HCT116 (cell line): Measurements from ENCODE around the gene PEF1. TPM values are rescaled to one million over a fixed set of nuclear protein-coding genes. Genes with fewer than 3 reads are reported as not detected.

Experiments
- ATAC-seq: fragments of 200-7000 bp; cut with Tn5 transposase; 2 replicates; pipeline ENCODE4 v1.9.1; 2020; ENCODE audit warnings: mild to moderate bottlenecking, moderate library complexity
- BruUV-seq: library from RNA; stranded (reverse); fragments of 400-500 nt; replicated peaks from 2 replicates; lab custom pipeline; 2021; lab: Mats Ljungman, UMichigan
- CTCF ChIA-PET: fragments of 300-600 bp; sonication (Branson Sonifier 250); formaldehyde crosslinking; loops from one replicate; lab custom pipeline; 2021; ENCODE audit warnings: antibody characterized with exemption; lab: Charles Lee
- POLR2A ChIA-PET: fragments of 300-600, 350-600 bp; sonication (Branson Sonifier 250); formaldehyde crosslinking; loops from one replicate; lab custom pipeline; 2021; ENCODE audit warnings: antibody characterized with exemption; lab: Charles Lee
- RAD21 ChIA-PET, 2 experiments: fragments of 300-600 bp; sonication (Branson Sonifier 250); formaldehyde crosslinking; loops; one replicate each; lab custom pipeline; 2023; ENCODE audit warnings: low total read pairs in 2 of 2; ENCODE audit not compliant: uncharacterized antibody in 2 of 2, unreplicated experiment in 2 of 2, low non-redundant PET in 1 of 2; lab: Charles Lee
- DNase-seq: peaks from one replicate; pipeline ENCODE4 v3.0.0-alpha.2; 2010; ENCODE audit warnings: low read depth, low spot score
- H2AFZ ChIP-seq: fragments of 200-600 bp; shearing (Covaris generic), sonication (generic); 2 replicates; pipeline ENCODE4 v1.6.1; 2017; ENCODE audit warnings: low read depth, mixed run types, mixed read lengths, antibody characterized with exemption, low read length; ENCODE audit not compliant: poor library complexity, severe bottlenecking
- H3K27ac ChIP-seq: 2 replicates; pipeline ENCODE4 v1.5.1; 2012; ENCODE audit warnings: low read depth, low read length
- H3K27me3 ChIP-seq: fragments of 200-600 bp; sonication (generic); 2 replicates; pipeline ENCODE4 v1.6.1; 2016; ENCODE audit warnings: mixed run types, low read length, mixed read lengths; ENCODE audit not compliant: insufficient read depth
- H3K36me3 ChIP-seq, 2 experiments: fragments of 200-500 bp in 1 of 2; fragments of 200-600 bp in 1 of 2; sonication (Bioruptor generic) in 1 of 2; sonication (generic) in 1 of 2; 2 replicates each; pipeline versions ENCODE4 v1.5.1 to v1.6.1; 2014 to 2016; ENCODE audit warnings: low read length in 2 of 2, inconsistent platforms in 1 of 2, mixed read lengths in 1 of 2, mixed run types in 1 of 2; ENCODE audit not compliant: insufficient read depth in 2 of 2, control insufficient read depth in 1 of 2
- H3K4me1 ChIP-seq, 2 experiments: fragments of 200-600 bp in 1 of 2; sonication (generic) in 1 of 2; 2 replicates each; pipeline versions ENCODE4 v1.5.1 to v1.6.1; 2012 to 2017; ENCODE audit warnings: low read length in 2 of 2, inconsistent platforms in 1 of 2, mild to moderate bottlenecking in 1 of 2, mixed read lengths in 1 of 2, mixed run types in 1 of 2, moderate library complexity in 1 of 2; ENCODE audit not compliant: insufficient read depth in 2 of 2, control insufficient read depth in 1 of 2
- H3K4me2 ChIP-seq: fragments of 200-600 bp; sonication (generic); 2 replicates; pipeline ENCODE4 v1.6.1; 2017; ENCODE audit warnings: mixed run types, low read length, mixed read lengths
- H3K4me3 ChIP-seq, 2 experiments: fragments of 200-600 bp in 1 of 2; sonication (generic) in 1 of 2; replicated peaks in 1 of 2; 2 replicates each; pipeline ENCODE4 v1.5.1; 2011 to 2016; ENCODE audit warnings: low read length in 2 of 2, control low read depth in 1 of 2, low read depth in 1 of 2, mild to moderate bottlenecking in 1 of 2, mixed read lengths in 1 of 2, mixed run types in 1 of 2
- H3K79me2 ChIP-seq: fragments of 200-600 bp; sonication (generic); 2 replicates; pipeline ENCODE4 v1.6.1; 2017; ENCODE audit warnings: mild to moderate bottlenecking, mixed run types, low read length, moderate library complexity, mixed read lengths; ENCODE audit not compliant: insufficient read depth
- H3K9ac ChIP-seq: fragments of 200-600 bp; sonication (generic); 2 replicates; pipeline ENCODE4 v1.6.1; 2016; ENCODE audit warnings: low read length, mixed read lengths
- H3K9me2 ChIP-seq: fragments of 200-600 bp; sonication (generic), shearing (Covaris generic); 2 replicates; pipeline ENCODE4 v1.6.1; 2017; ENCODE audit warnings: mixed run types, mild to moderate bottlenecking, moderate library complexity; ENCODE audit not compliant: insufficient read depth
- H3K9me3 ChIP-seq, 2 experiments: fragments of 200-500 bp in 1 of 2; fragments of 200-600 bp in 1 of 2; sonication (Bioruptor generic) in 1 of 2; sonication (generic) in 1 of 2; 2 replicates each; pipeline ENCODE4 v1.6.1; 2014 to 2017; ENCODE audit warnings: low read length in 2 of 2, mixed read lengths in 2 of 2, inconsistent platforms in 1 of 2, low read depth in 1 of 2, mild to moderate bottlenecking in 1 of 2, mixed run types in 1 of 2, moderate library complexity in 1 of 2; ENCODE audit not compliant: control insufficient read depth in 1 of 2, insufficient read depth in 1 of 2
- H4K20me1 ChIP-seq: fragments of 200-600 bp; sonication (generic), shearing (Covaris generic); 2 replicates; pipeline ENCODE4 v1.6.1; 2017; ENCODE audit warnings: mixed run types, mild to moderate bottlenecking, moderate library complexity; ENCODE audit not compliant: insufficient read depth
- ATF3 ChIP-seq: IDR thresholded peaks from 2 replicates; pipeline ENCODE4 v1.6.1; 2012
- CEBPB ChIP-seq: IDR thresholded peaks from 2 replicates; pipeline ENCODE4 v1.6.1; 2012; ENCODE audit warnings: low read depth
- CTCF ChIP-seq, 3 experiments: fragments of 200-600 bp in 1 of 3; sonication (generic) in 1 of 3; IDR thresholded peaks in 2 of 3; conservative IDR thresholded peaks in 1 of 3; 2 replicates each; pipeline ENCODE4 v1.5.1; 2012 to 2017; ENCODE audit warnings: low read depth in 2 of 3, low read length in 2 of 3, antibody characterized with exemption in 1 of 3, borderline replicate concordance in 1 of 3, control low read depth in 1 of 3, mild to moderate bottlenecking in 1 of 3, mixed read lengths in 1 of 3, mixed run types in 1 of 3, moderate library complexity in 1 of 3; ENCODE audit not compliant: insufficient read depth in 1 of 3
- EGR1 ChIP-seq: IDR thresholded peaks from 2 replicates; pipeline ENCODE4 v1.6.1; 2012; ENCODE audit warnings: low read depth
- ELF1 ChIP-seq: IDR thresholded peaks from 2 replicates; pipeline ENCODE4 v1.6.1; 2012; ENCODE audit warnings: low read depth, borderline replicate concordance
- EZH2 ChIP-seq: fragments of 200-600 bp; sonication (generic); IDR thresholded peaks from 2 replicates; pipeline ENCODE4 v1.6.1; 2017; ENCODE audit warnings: antibody characterized with exemption, mixed run types
- EZH2phosphoT487 ChIP-seq: fragments of 200-600 bp; IDR thresholded peaks from 2 replicates; pipeline ENCODE4 v1.6.1; 2018; ENCODE audit warnings: antibody characterized with exemption, borderline replicate concordance
- FOSL1 ChIP-seq: IDR thresholded peaks from 2 replicates; pipeline ENCODE4 v1.6.1; 2012; ENCODE audit warnings: low read depth
- MAX ChIP-seq: IDR thresholded peaks from 2 replicates; pipeline ENCODE4 v1.6.1; 2012
- POLR2AphosphoS5 ChIP-seq: IDR thresholded peaks from 2 replicates; pipeline ENCODE4 v1.6.1; 2011; ENCODE audit warnings: mild to moderate bottlenecking, low read depth, low read length, moderate library complexity
- RAD21 ChIP-seq: IDR thresholded peaks from 2 replicates; pipeline ENCODE4 v1.6.1; 2012; ENCODE audit warnings: low read depth, mild to moderate bottlenecking
- REST ChIP-seq: IDR thresholded peaks from 2 replicates; pipeline ENCODE4 v1.6.1; 2012; ENCODE audit warnings: low read depth
- SIN3A ChIP-seq: IDR thresholded peaks from 2 replicates; pipeline ENCODE4 v1.6.1; 2012; ENCODE audit warnings: low read depth
- SP1 ChIP-seq: IDR thresholded peaks from 2 replicates; pipeline ENCODE4 v1.6.1; 2012; ENCODE audit warnings: low read depth
- SRF ChIP-seq: IDR thresholded peaks from 2 replicates; pipeline ENCODE4 v1.6.1; 2012; ENCODE audit warnings: low read depth
- TCF7L2 ChIP-seq: IDR thresholded peaks from 2 replicates; pipeline ENCODE4 v1.7.0; 2011; ENCODE audit warnings: borderline replicate concordance, inconsistent platforms; ENCODE audit not compliant: insufficient read depth, insufficient read length; ENCODE audit errors: extremely low read depth
- YY1 ChIP-seq: IDR thresholded peaks from 2 replicates; pipeline ENCODE4 v1.6.1; 2011; ENCODE audit warnings: low read length, low read depth, moderate library complexity, mild to moderate bottlenecking; ENCODE audit not compliant: insufficient replicate concordance; ENCODE audit errors: extremely low read depth
- ZNF274 ChIP-seq: fragments of 200-500 bp; sonication (Bioruptor generic); IDR thresholded peaks from 2 replicates; pipeline ENCODE4 v1.6.1; 2014; ENCODE audit warnings: mild to moderate bottlenecking, low read depth, low read length, inconsistent platforms
- intact Hi-C: fragments of 100-400 bp; cut with micrococcal nuclease; formaldehyde crosslinking; loops from 2 replicates; pipeline ENCODE4 v1.10.0; 2022
- total RNA-seq: library from RNA; stranded (reverse); gene quantifications from one replicate; pipeline ENCODE4 v1.2.1, GENCODE V29; 2021; ENCODE audit not compliant: unreplicated experiment

The PEF1 gene
- total RNA-seq, 1 experiment from 2014 or later, result 37.6 TPM

GRCh38 chr1:31648641-31649357 is 4.1 kb upstream of the PEF1 start:
- H3K9ac ChIP-seq, result no peak overlapping the region
- BruUV-seq, result no TSS peak
- H3K9me3 ChIP-seq, result no peaks in the 10 kb centered on the region
- CTCF ChIA-PET, result no interaction called here
- H3K4me1 ChIP-seq, result peaks cover 2 to 12% of the 10 kb centered on the region in 2 experiments; a peak in 2 of 4 replicates
- H3K4me2 ChIP-seq, result no peak overlapping the region
- no peak overlapping the region for H3K27ac ChIP-seq
- H3K27me3 ChIP-seq, result no peaks in the 10 kb centered on the region
- intact Hi-C loops, result no loop called here
- no peaks in the 10 kb centered on the region for H3K36me3 ChIP-seq
- RAD21 ChIA-PET, result no interaction called here
- no peak for DNase-seq
- no peak for ATAC-seq
- H3K79me2 ChIP-seq, result peaks cover 6% of the 10 kb centered on the region
- no peak for TF ChIP-seq SIN3A
- TF ChIP-seq ZNF274, result no peak
- TF ChIP-seq REST, result no peak
- TF ChIP-seq YY1, result no peak
- TF ChIP-seq SP1, result no peak
- TF ChIP-seq EZH2phosphoT487, result no peak
- no peak for TF ChIP-seq EZH2
- no peak for TF ChIP-seq MAX
- no peak for TF ChIP-seq TCF7L2
- TF ChIP-seq ELF1, result no peak
- no peak for TF ChIP-seq FOSL1
- no peak for TF ChIP-seq POLR2AphosphoS5
- no peak for TF ChIP-seq EGR1
- no peak for TF ChIP-seq CEBPB
- no peak for TF ChIP-seq ATF3
- no peak for TF ChIP-seq RAD21
- TF ChIP-seq CTCF (IDR thresholded peaks at IDR 0.05 in 2 of 3, conservative IDR thresholded peaks at IDR 0.05 in 1 of 3; ENCODE audit: borderline replicate concordance in 1 of 3, insufficient read depth in 1 of 3, low read depth in 2 of 3, low read length in 2 of 3), result no peak
- TF ChIP-seq SRF, result no peak
- H3K4me3 ChIP-seq, result no peak overlapping the region
- no peak overlapping the region for H2AFZ ChIP-seq
- no peaks in the 10 kb centered on the region for H3K9me2 ChIP-seq
- H4K20me1 ChIP-seq, result no peaks in the 10 kb centered on the region
- POLR2A ChIA-PET, result no interaction called here
